Measurements from ENCODE around the gene MCHR1. TPM values are rescaled to one million over a fixed set of nuclear protein-coding genes. Genes with fewer than 3 reads are reported as not detected.

MCHR1 gene
- polyA plus RNA-seq, 1 donor from 2014 or later = 2.6 TPM

Other genes with a start within 250 kb of the MCHR1 start
- 19.3 and 25.6 TPM in 2 replicates for gene MRTFA, start 42.8 kb upstream of the MCHR1 start, polyA plus RNA-seq
- 47.5 and 49.3 TPM in 2 replicates for gene SLC25A17, start 139.9 kb downstream of the MCHR1 start, polyA plus RNA-seq
- 180 and 195 TPM in 2 replicates for gene ST13, start 177.2 kb downstream of the MCHR1 start, polyA plus RNA-seq
- 5.2 and 5.3 TPM in 2 replicates for gene XPNPEP3, start 177.7 kb downstream of the MCHR1 start, polyA plus RNA-seq
- gene DNAJB7, start 182.6 kb downstream of the MCHR1 start, polyA plus RNA-seq = not detected in 2 replicates

Measured in neural cell (in vitro differentiated cells).